DLD1 (cell line): ENCODE results near the gene ENPP3.

Experiments used
- in situ Hi-C: cut with HindIII; loops from 2 replicates; pipeline ENCODE4 v1.10.0; 2017; ENCODE audit warnings: low sequenced_read_pairs

The ENPP3 gene

DNA sequence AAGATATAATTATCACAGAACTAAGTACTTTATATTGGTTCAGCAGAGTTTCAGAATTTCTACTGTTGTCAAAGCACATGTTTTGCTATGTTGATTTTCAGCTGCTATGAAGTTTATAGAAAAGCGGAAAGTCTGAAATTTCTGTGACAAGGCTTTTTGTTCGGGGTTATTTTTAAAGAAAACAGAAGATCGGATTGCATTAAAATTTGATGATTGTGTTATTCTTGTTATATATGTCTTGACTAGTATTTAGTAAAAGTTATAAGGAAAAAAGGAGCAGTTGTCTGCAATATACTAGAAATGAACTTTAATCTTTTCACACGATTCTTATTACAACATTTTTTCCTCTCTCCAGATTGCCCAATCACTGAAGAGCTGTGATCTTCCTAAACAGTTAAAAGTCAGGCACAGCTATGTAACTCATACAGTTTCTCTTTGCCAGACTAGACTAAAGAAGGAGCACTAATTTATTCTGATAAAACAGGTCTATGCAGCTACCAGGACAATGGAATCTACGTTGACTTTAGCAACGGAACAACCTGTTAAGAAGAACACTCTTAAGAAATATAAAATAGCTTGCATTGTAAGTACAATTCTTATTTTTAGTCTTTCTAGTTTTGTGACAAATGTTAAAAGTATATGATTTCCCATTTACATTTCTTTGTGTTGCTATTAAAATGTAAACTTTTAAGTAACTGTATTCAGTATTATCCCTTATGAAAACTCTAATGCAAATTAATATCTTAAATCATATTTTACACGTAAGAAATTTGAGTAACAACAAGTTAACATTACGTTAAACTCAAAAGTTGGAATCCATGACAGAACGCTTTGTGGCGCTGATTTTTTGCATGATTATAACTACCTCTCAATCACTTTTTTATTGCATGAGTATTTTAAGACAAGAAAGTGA lies at the start of gene ENPP3:
Gene ENPP3 (plus strand): TSS at position 423 of the 913 bp plus-strand sequence. CDS start 83 bp downstream, at position 506.
- in situ Hi-C loops = no loop called here

GRCh38 chr6:131587909-131588308 lies 49.2 kb upstream of the ENPP3 start:
- in situ Hi-C loops = no loop called here

- in situ Hi-C loops = no loop called here
Measured at GRCh38 chr6:131588643-131589042, 48.5 kb upstream of the ENPP3 start.

DNA sequence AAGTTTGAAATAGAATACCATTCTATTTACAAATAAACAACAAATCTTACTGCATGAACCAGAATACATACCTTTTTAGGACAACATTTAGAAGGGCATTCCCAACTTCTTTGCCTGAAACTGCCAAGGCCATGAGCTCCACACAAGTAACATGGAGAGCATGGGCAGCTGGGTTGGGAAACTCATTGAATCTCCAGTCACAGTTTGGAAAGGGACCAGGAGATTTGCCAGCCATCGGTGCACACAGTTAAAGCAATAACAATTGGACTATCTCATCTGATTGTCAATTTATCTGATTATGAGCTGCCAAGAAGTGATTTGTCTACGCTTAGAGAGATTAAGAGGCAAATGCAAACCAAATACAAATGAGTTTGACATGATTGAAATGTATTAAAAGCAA lies 44.2 kb upstream of the ENPP3 start:
- in situ Hi-C loops = no loop called here

DNA sequence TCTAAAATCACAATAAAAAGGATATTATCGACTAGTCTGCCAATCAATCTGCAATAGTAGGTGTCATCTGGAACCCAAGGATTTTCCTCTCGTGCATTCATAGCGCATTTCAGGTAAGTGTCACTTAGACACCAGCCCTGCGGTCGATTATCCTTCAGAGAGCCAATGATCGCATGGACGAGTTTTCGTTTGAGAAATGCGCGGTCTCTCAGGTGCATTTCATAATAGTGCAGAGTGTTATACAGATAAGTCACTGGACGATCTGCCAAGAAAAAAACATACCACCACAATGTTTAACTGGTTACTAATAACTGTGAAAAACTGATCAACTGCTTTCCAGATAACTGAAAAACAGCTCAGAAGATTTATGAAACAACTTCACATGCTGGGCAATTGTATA lies 43.0 kb upstream of the ENPP3 start:
- in situ Hi-C loops = no loop called here

GRCh38 chr6:131597446-131597845 lies 39.7 kb upstream of the ENPP3 start:
- in situ Hi-C loops = no loop called here

DNA sequence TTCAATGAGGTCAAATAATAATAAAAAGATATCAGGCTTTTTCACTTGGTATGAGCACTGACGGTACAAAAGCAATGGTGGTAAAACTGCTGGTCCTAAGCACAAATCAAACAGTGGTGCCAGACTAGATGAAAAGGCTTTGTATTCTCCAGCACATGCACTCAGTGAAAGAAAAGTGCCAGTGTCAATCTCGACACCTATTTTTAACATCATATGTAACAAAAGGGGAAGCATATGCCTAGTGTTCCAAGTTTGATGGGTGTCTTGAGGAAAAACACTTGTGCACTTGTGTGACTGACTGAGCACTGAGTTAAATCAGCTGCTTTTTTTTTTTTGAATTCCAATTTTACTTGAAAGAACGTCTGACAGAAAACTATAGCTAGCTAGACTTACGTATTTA lies 36.4 kb upstream of the ENPP3 start:
- in situ Hi-C loops = no loop called here

DNA sequence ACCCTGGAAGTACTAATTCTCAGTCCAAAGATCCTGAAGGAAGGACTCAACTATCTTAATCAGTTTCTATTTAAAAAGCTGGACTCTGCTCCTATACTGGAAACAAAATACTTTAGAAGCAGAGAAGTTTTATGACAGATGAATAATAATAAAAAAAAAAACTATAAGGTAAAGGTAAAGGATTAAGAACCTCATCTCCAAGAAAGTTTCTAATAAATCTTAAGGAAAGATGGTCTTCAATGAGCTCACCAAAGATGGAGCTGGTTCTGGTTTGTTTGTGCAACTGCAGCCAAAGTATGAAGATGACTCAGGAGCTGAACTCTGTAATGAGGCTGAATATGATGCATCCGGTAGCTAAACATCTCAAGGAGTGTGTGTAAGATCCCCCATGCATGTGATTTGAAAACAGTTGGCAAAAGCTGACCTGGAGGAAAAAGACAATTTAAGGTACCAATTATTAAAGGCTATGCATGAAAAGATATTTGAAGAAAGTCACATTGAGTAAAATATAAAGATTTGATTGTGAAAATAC lies 34.3 kb upstream of the ENPP3 start:
- in situ Hi-C loops = no loop called here

GRCh38 chr6:131613296-131613925 lies 23.7 kb upstream of the ENPP3 start:
- in situ Hi-C loops = no loop called here

- in situ Hi-C loops = no loop called here
Measured at GRCh38 chr6:131615275-131615674, 21.8 kb upstream of the ENPP3 start.

GRCh38 chr6:131627724-131628682 lies 9.1 kb upstream of the ENPP3 start, which contains the start of gene MED23:
Gene MED23, minus strand, starts transcription at chr6:131628242. Its CDS starts 193 bp downstream, at chr6:131628049.
- in situ Hi-C loops = no loop called here

- in situ Hi-C loops = no loop called here
Measured at GRCh38 chr6:131628726-131629125, 8.4 kb upstream of the ENPP3 start.

DNA sequence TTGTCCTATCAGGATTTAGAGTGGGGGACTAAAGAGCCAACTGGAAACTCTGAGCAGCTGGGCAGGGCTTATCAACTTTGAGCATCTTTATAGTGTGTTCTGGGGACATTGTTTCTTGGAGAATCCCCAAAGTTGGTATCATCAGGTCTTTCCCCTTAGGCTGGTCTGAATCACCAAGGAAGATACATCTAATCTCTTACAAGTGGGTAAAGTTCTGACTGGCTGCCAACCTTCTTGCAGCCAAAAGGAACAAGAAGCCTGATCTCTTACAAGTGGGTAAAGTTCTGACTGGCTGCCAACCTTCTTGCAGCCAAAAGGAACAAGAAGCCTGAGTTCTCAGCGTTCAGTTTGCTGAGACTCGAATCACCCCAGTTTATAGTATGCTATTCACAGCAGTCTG lies 7.5 kb upstream of the ENPP3 start:
- in situ Hi-C loops = no loop called here

- in situ Hi-C loops = no loop called here
Measured at GRCh38 chr6:131631625-131632289, 5.3 kb upstream of the ENPP3 start.

- in situ Hi-C loops = no loop called here
Measured at GRCh38 chr6:131635384-131636340, 1.4 kb upstream of the ENPP3 start.

- in situ Hi-C loops = no loop called here
Measured at GRCh38 chr6:131638013-131638412, 911 bp downstream of the ENPP3 start.

GRCh38 chr6:131640100-131640499 lies 3.0 kb downstream of the ENPP3 start:
- in situ Hi-C loops = no loop called here

DNA sequence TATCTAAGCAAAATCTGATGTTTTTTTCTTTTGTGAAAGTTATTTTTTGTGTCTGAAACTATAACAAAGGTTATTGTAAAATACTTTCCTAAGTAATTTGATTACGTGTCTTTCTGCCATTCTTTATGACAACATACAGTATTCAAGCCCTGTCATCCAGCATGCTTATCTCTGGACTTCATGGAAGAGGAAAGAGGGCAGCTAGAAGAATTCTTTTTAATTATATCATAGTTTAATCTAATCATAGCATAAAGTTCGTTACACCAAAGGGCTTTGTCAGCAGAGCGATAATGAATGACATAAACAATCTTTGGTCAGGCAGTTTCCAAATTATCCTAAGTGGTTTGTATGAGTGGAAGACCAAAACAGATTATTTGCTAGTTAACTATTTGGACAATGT lies 3.5 kb downstream of the ENPP3 start:
- in situ Hi-C loops = no loop called here

DNA sequence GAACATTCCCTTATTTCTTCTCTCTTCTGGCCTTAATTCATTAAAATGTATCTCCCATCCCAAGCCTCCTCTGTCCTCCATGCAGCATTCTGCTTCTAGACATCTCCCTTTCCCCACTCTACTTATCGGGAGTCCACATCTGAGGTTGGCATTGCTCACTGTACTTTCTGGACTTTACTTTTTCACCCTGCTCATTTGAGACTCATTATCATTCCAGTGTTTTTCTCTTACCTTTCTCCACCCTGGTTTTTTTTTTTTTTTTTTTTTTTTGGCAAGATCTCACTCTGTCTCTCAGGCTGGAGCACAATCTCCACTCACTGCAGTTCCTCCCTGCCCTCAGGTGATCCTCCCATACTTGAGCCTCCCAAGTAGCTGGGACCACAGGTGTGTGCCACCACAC lies 4.5 kb downstream of the ENPP3 start:
- in situ Hi-C loops = no loop called here
